WI38 (cell line): ENCODE results near the gene KIAA1958.

ENCODE experiments used
- H3K4me3 ChIP-seq: 2 replicates; pipeline ENCODE4 v1.5.1; 2011; ENCODE audit warnings: low read depth, mild to moderate bottlenecking, control low read depth, low read length
- CTCF ChIP-seq: IDR thresholded peaks from 2 replicates; pipeline ENCODE4 v1.5.1; 2012; ENCODE audit warnings: low read depth, mild to moderate bottlenecking, control low read depth, low read length

Gene KIAA1958

GRCh38 chr9:112640311-112640710, 153.7 kb downstream of the KIAA1958 start:
- no peak overlapping the region for H3K4me3 ChIP-seq
- TF ChIP-seq CTCF = no peak

- H3K4me3 ChIP-seq = no peak overlapping the region
- TF ChIP-seq CTCF = no peak
These were observed 155.5 kb downstream of the KIAA1958 start for GRCh38 chr9:112642126-112642525.

GRCh38 chr9:112647596-112647995, 161.0 kb downstream of the KIAA1958 start:
- no peak overlapping the region for H3K4me3 ChIP-seq
- TF ChIP-seq CTCF = no peak

- no peak overlapping the region for H3K4me3 ChIP-seq
- no peak for TF ChIP-seq CTCF
These were observed 162.0 kb downstream of the KIAA1958 start for GRCh38 chr9:112648624-112649023.

- TF ChIP-seq CTCF = no peak
- H3K4me3 ChIP-seq = no peak overlapping the region
These were observed 167.7 kb downstream of the KIAA1958 start for GRCh38 chr9:112654282-112654681.

GRCh38 chr9:112655668-112656067, 169.0 kb downstream of the KIAA1958 start:
- TF ChIP-seq CTCF = no peak
- H3K4me3 ChIP-seq = no peak overlapping the region

GRCh38 chr9:112659906-112660305, 173.3 kb downstream of the KIAA1958 start:
- TF ChIP-seq CTCF = no peak
- no peak overlapping the region for H3K4me3 ChIP-seq

GRCh38 chr9:112663681-112664080, 177.1 kb downstream of the KIAA1958 start:
- no peak overlapping the region for H3K4me3 ChIP-seq
- no peak for TF ChIP-seq CTCF
